Measurements from ENCODE around the gene SLC1A4. TPM values are rescaled to one million over a fixed set of nuclear protein-coding genes. Genes with fewer than 3 reads are reported as not detected.
"Not testable (repeated sequence)": the region's sequence is repeated elsewhere in the genome, so short reads cannot be mapped to it uniquely, and the experiment has no call there.

The SLC1A4 gene
- total RNA-seq, 2 donors from 2014 or later: 1.7 to 8.0 TPM

DNA sequence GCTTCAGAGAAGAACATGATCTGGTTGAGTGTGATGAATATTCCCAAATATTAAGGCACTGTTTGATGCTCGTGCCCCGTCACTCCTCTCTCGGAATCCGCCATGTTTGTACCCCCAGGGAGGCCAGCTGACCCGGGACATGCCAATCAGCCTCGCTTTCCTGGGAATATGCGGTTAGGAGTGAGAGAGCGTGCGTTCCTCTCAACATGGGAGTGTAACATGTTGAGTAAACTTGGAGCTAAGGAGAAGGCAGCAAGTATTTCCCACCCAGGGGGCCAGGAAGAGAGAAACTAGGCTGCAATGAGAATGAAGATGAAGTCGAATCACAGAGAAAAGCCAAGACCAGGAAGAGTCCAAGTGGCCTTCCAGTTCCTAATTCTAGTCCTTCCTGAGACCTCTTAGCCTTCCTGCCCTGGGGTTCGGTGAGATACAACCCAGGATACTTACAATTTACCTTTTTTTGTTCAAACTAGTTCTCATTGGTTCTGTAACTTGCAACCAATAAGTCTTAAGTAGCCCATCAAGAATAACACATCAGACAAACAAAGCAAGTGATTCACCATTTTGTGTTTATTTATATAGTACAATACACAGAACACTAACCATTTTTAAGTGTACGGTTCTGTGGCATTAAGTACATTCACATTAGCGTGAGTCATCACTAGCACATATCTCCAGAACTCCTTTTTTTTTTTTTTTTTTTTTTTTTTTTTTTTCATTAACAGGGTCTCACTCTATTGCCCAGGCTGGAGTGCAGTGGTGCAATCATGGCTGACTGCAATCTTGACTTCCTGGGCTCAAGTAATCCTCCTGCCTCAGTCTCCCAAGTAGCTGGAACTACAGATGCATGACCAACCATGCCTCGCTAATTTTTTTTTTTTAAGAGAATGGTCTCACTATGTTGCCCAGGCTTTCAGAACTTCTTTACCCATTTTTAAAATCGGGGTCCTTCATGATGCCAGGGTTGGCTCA, 36.4 kb upstream of the SLC1A4 start:
- Mint-ChIP-seq H3K4me1 (peaks cover 1% of the 10 kb centered on the region), H3K27ac (no peak overlapping the region), H3K36me3 (ENCODE audit: low read depth) (no peaks in the 10 kb centered on the region), H3K4me3 (no peak overlapping the region), H3K27me3 (no peaks in the 10 kb centered on the region)
- no peaks in the 10 kb centered on the region for H3K9me3 ChIP-seq (ENCODE audit: control insufficient read depth, low read length, poor library complexity, severe bottlenecking)
- ATAC-seq (no peak), DNase-seq (no peak)

DNA sequence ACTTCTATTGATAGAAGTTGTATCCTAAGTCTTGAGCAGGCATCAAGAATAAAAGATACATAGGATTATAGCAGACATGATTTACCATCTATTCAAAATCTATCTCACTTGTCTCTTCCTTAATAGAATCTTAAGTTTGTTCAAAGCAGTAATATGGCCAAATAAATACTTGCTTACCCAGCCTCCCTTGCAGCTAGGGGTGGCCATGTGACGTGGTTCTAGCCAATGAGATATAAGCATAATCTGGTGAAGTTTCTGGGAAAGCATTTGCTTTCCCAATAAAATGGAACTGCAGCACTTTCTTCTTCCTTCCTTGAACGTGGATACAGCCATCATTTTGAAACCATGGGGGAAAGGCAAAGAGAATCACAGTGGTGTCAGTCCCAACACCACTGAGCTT, 33.7 kb upstream of the SLC1A4 start:
- no peaks in the 10 kb centered on the region for H3K9me3 ChIP-seq (ENCODE audit: control insufficient read depth, low read length, poor library complexity, severe bottlenecking)
- Mint-ChIP-seq H3K27me3 (no peaks in the 10 kb centered on the region), H3K27ac (no peak overlapping the region), H3K4me1 (peaks cover 2% of the 10 kb centered on the region), H3K36me3 (ENCODE audit: low read depth) (no peaks in the 10 kb centered on the region), H3K4me3 (no peak overlapping the region)
- DNase-seq: no peak
- ATAC-seq: no peak

- DNase-seq (no peak), ATAC-seq (no peak)
- Mint-ChIP-seq H3K36me3 (ENCODE audit: low read depth) (no peaks in the 10 kb centered on the region), H3K27ac (no peak overlapping the region), H3K4me3 (no peak overlapping the region), H3K27me3 (no peaks in the 10 kb centered on the region), H3K4me1 (peaks cover 2% of the 10 kb centered on the region)
- H3K9me3 ChIP-seq (ENCODE audit: control insufficient read depth, low read length, poor library complexity, severe bottlenecking): no peaks in the 10 kb centered on the region
Measured at GRCh38 chr2:64957109-64957903, 31.9 kb upstream of the SLC1A4 start.

- ATAC-seq: no peak
- Mint-ChIP-seq H3K27me3 (no peaks in the 10 kb centered on the region), H3K4me3 (no peak overlapping the region), H3K36me3 (ENCODE audit: low read depth) (no peaks in the 10 kb centered on the region), H3K4me1 (peaks cover 2% of the 10 kb centered on the region), H3K27ac (no peak overlapping the region)
- no peak for DNase-seq
- no peaks in the 10 kb centered on the region for H3K9me3 ChIP-seq (ENCODE audit: control insufficient read depth, low read length, poor library complexity, severe bottlenecking)
Measured at GRCh38 chr2:64958556-64958955, 30.6 kb upstream of the SLC1A4 start.

GRCh38 chr2:64960819-64961218, 28.4 kb upstream of the SLC1A4 start:
- H3K4me1 Mint-ChIP-seq: peaks cover 2% of the 10 kb centered on the region

DNA sequence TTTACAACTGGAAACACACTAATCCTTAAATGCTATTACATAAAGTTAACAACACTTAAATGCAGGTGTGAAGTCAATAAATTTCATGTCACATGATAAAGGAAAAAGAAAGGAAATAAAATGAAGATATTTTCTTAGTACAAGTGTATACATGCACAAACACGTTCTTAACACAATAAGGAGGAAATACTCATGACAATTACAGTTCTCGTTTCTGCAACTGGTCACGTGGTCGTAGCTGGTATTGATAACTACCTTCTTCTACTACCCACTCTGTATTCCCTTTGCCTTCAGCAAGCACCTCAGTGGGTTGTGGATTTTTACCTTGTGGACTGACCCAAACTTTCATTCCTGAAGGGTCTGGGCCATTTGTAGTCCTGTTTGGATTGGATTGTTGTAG, 26.1 kb upstream of the SLC1A4 start:
- not testable (repeated sequence) for H3K4me3 Mint-ChIP-seq; H3K36me3 Mint-ChIP-seq (ENCODE audit: low read depth); H3K9me3 ChIP-seq (ENCODE audit: control insufficient read depth, low read length, poor library complexity, severe bottlenecking); H3K27me3 Mint-ChIP-seq; DNase-seq; H3K27ac Mint-ChIP-seq; ATAC-seq; H3K4me1 Mint-ChIP-seq

More at GRCh38 chr2:64960819-64961218, 28.4 kb upstream of the SLC1A4 start:
- Mint-ChIP-seq H3K27me3 (no peaks in the 10 kb centered on the region), H3K4me3 (no peak overlapping the region), H3K36me3 (ENCODE audit: low read depth) (no peaks in the 10 kb centered on the region), H3K27ac (no peak overlapping the region)
- no peaks in the 10 kb centered on the region for H3K9me3 ChIP-seq (ENCODE audit: control insufficient read depth, low read length, poor library complexity, severe bottlenecking)
- DNase-seq: no peak
- ATAC-seq: no peak

DNA sequence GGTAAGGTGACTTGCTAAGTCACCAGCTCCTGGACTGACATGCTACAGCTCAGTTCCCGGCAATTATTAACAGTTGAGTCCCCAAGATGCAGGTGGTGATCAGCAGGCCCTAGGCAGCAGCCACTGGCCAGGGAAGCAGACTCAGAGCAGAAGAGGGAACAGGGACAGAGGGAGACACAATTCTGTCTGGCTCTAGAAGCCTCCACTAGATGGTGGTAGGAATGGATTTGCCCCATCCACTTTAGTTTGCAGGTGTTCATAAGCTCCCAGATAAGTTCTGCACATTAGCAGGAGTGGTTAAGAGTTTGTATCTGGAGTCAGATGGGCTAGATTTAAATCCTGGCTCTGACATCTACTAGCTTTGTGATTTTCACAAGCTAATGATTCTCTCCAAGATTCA, 25.5 kb upstream of the SLC1A4 start:
- ATAC-seq: no peak
- DNase-seq: no peak
- H3K9me3 ChIP-seq (ENCODE audit: control insufficient read depth, low read length, poor library complexity, severe bottlenecking): no peaks in the 10 kb centered on the region
- no peaks in the 10 kb centered on the region for H3K27me3 Mint-ChIP-seq
- H3K4me3 Mint-ChIP-seq: no peak overlapping the region
- peaks cover 2% of the 10 kb centered on the region for H3K4me1 Mint-ChIP-seq
- H3K36me3 Mint-ChIP-seq (ENCODE audit: low read depth): no peaks in the 10 kb centered on the region
- H3K27ac Mint-ChIP-seq: no peak overlapping the region

- no peak overlapping the region for H3K4me3 Mint-ChIP-seq
- ATAC-seq (no peak), DNase-seq (no peak)
- H3K9me3 ChIP-seq (ENCODE audit: control insufficient read depth, low read length, poor library complexity, severe bottlenecking): no peaks in the 10 kb centered on the region
- H3K4me1 Mint-ChIP-seq: no peaks in the 10 kb centered on the region
- no peaks in the 10 kb centered on the region for H3K36me3 Mint-ChIP-seq (ENCODE audit: low read depth)
- H3K27ac Mint-ChIP-seq: no peak overlapping the region
- no peaks in the 10 kb centered on the region for H3K27me3 Mint-ChIP-seq
Measured at GRCh38 chr2:64966017-64966416, 23.2 kb upstream of the SLC1A4 start.

DNA sequence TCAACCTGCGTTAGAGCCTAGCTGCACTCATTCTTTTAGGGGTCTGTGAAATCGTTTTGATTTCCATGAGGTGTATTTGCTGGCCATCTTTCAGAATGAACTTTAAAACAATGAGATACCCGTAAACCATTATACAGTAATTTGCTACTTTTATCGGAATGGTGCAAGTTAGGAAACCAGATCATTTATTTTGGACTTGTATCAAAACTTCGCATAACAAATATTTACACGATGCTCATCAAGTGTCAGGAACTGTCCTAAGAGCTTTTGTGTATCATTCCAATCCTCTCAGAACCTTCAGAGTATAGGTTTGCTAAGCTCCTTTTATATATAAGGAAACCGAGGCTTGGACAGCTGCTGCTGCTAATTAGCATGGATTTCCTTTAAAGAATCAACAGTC, 22.4 kb upstream of the SLC1A4 start:
- H3K4me1 Mint-ChIP-seq: no peaks in the 10 kb centered on the region
- no peaks in the 10 kb centered on the region for H3K27me3 Mint-ChIP-seq
- H3K9me3 ChIP-seq (ENCODE audit: control insufficient read depth, low read length, poor library complexity, severe bottlenecking): no peaks in the 10 kb centered on the region
- H3K4me3 Mint-ChIP-seq: no peak overlapping the region
- no peaks in the 10 kb centered on the region for H3K36me3 Mint-ChIP-seq (ENCODE audit: low read depth)
- DNase-seq (no peak), ATAC-seq (no peak)
- no peak overlapping the region for H3K27ac Mint-ChIP-seq

GRCh38 chr2:64967601-64968000, 21.6 kb upstream of the SLC1A4 start:
- no peaks in the 10 kb centered on the region for H3K36me3 Mint-ChIP-seq (ENCODE audit: low read depth)
- no peak for DNase-seq
- ATAC-seq: no peak
- no peaks in the 10 kb centered on the region for H3K27me3 Mint-ChIP-seq
- H3K4me3 Mint-ChIP-seq: no peak overlapping the region
- H3K9me3 ChIP-seq (ENCODE audit: control insufficient read depth, low read length, poor library complexity, severe bottlenecking): no peaks in the 10 kb centered on the region
- no peaks in the 10 kb centered on the region for H3K4me1 Mint-ChIP-seq
- H3K27ac Mint-ChIP-seq: no peak overlapping the region

DNA sequence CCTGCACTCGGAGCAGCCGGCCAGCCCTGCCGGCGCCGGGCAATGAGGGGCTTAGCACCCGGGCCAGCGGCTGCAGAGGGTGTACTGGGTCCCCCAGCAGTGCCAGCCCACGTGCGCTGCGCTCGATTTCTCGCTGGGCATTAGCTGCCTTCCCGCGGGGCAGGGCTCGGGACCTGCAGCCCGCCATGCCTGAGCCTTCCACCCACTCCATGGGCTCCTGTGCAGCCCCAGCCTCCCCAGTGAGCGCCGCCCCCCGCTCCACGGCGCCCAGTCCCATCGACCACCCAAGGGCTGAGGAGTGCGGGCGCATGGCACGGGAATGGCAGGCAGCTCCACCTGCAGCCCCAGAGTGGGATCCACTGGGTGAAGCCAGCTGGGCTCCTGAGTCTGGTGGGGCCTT, 20.1 kb upstream of the SLC1A4 start:
- not testable (repeated sequence) for H3K27me3 Mint-ChIP-seq; H3K27ac Mint-ChIP-seq; H3K4me3 Mint-ChIP-seq; H3K9me3 ChIP-seq (ENCODE audit: control insufficient read depth, low read length, poor library complexity, severe bottlenecking); DNase-seq; ATAC-seq; H3K36me3 Mint-ChIP-seq (ENCODE audit: low read depth); H3K4me1 Mint-ChIP-seq

- Mint-ChIP-seq H3K36me3 (ENCODE audit: low read depth) (no peaks in the 10 kb centered on the region), H3K27ac (no peak overlapping the region), H3K27me3 (no peaks in the 10 kb centered on the region), H3K4me3 (no peak overlapping the region), H3K4me1 (no peaks in the 10 kb centered on the region)
- DNase-seq: no peak
- no peaks in the 10 kb centered on the region for H3K9me3 ChIP-seq (ENCODE audit: control insufficient read depth, low read length, poor library complexity, severe bottlenecking)
- ATAC-seq: no peak
Measured at GRCh38 chr2:64970495-64970894, 18.7 kb upstream of the SLC1A4 start.

DNA sequence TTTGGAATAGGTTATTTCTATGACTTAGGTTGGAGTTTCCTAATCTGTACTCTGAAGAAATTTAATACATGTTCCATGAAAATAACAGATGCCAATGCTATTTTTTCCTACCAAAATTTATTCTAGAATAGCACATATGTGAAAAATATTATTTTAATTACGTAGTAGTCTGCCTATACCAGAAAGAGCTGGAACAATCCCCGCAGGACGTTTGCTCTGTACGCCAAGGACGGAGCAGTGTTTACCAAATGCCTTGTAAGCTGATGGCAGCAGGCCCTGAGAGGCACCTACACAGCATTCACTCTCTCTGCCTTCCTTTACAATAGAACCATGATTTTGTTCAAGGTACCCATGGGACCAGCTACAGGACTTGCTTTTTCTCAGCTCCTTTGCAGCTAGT, 16.8 kb upstream of the SLC1A4 start:
- H3K27ac Mint-ChIP-seq: no peak overlapping the region
- ATAC-seq: no peak

More for the DNA sequence above, 16.8 kb upstream of the SLC1A4 start:
- Mint-ChIP-seq H3K4me3 (no peak overlapping the region), H3K27me3 (peaks cover 7% of the 10 kb centered on the region), H3K4me1 (peaks cover 4% of the 10 kb centered on the region), H3K36me3 (ENCODE audit: low read depth) (no peaks in the 10 kb centered on the region)
- no peak for DNase-seq
- no peaks in the 10 kb centered on the region for H3K9me3 ChIP-seq (ENCODE audit: control insufficient read depth, low read length, poor library complexity, severe bottlenecking)

Measured in T-helper 17 cell (primary cell).